ENCODE results near the gene DLG1.

Gene DLG1

DNA sequence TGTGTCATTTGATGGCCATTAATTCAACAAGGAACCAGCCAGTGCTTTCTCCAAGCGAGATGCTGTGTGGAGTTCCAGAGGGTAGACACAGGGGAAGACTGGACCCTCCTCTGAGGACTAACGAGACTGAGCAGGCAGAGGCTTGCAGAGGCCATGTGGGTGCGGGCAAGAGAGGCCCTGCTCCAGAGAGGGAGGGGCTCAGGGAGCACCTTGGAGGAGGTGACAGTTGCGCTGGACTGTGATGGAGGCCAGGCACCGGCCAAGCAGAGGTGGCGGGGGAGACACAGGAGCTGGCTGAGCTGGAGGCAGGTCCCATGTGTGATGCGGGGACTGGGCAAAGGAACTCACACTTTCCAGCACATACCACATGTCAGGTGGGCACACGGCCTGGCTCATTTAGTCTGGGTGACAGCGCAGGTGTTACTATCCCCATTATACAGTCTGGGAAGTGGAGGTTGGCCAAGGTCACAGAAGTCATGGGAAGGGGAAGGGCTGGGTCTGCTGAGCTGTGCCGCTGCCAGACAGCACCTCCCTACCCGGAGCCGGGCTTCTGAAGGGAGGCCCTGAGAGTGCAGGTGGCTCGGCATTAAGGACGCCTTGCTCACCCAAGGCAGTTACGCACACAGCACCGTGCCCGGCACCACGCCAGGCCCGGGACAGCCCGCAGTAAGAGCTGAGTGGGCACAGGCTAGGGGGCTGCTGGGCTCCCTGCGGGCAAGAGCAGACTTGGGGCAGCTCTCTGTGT, 272.5 kb downstream of the DLG1 start:
- TF ChIP-seq, protein P1, sequence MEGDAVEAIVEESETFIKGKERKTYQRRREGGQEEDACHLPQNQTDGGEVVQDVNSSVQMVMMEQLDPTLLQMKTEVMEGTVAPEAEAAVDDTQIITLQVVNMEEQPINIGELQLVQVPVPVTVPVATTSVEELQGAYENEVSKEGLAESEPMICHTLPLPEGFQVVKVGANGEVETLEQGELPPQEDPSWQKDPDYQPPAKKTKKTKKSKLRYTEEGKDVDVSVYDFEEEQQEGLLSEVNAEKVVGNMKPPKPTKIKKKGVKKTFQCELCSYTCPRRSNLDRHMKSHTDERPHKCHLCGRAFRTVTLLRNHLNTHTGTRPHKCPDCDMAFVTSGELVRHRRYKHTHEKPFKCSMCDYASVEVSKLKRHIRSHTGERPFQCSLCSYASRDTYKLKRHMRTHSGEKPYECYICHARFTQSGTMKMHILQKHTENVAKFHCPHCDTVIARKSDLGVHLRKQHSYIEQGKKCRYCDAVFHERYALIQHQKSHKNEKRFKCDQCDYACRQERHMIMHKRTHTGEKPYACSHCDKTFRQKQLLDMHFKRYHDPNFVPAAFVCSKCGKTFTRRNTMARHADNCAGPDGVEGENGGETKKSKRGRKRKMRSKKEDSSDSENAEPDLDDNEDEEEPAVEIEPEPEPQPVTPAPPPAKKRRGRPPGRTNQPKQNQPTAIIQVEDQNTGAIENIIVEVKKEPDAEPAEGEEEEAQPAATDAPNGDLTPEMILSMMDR (IDR thresholded peaks at IDR 0.05; ENCODE audit: insufficient read depth, missing control alignments) = no peak
- FAIRE-seq = no peak
- DNase-seq (ENCODE audit: insufficient read length, low spot score) = peak; percentile 11

DNA sequence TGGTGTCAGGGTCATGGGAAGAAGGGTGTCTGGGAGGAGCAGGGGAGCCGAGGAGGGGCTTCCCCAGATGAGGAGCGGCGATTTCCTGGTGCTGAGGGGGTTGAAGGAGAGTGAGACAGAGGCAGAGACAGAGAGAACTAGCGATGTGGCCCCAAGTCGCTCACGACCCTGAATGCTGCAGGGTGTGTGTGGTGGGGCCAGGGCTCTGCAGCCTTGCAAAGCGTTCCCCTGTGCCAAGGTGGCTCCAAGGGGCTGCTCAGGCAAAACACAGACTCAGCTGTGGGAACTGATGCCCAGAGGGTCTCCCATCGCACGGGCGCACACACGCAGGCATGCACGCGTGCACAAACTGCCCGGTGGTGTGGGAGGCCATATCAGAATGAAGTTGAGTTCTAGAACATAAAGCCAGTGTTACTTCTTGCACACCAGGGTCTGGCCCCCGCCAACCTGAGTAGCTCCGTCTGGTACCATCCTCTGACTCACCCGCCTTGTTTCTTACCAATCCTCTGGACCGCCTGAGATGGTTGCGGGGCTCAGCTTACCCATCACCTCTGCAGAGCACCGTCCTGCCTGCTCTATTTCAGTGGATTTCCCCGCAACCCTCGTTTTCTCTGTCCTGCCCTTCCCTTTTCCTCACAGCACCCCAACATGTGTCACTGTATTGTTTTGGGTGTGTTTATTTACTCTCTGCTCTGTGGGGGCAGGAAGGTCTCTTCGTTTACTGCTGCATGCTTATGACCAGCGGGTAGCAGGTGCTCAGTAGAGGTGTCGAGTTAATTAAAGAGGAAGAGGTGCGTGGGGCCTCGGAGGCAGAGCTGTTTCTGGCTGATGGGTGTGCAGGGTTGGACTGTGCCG, 273.3 kb downstream of the DLG1 start:
- FAIRE-seq = no peak
- TF ChIP-seq, protein P1 (IDR thresholded peaks at IDR 0.05; ENCODE audit: insufficient read depth, missing control alignments) = no peak
- DNase-seq (ENCODE audit: insufficient read length, low spot score) = peak; percentile 5

- TF ChIP-seq, protein P1 (IDR thresholded peaks at IDR 0.05; ENCODE audit: insufficient read depth, missing control alignments) = no peak
- no peak for DNase-seq (ENCODE audit: insufficient read length, low spot score)
- no peak for FAIRE-seq
Observed at GRCh38 chr3:197023998-197024651, 274.3 kb downstream of the DLG1 start.

GRCh38 chr3:197023241-197023997, 275.0 kb downstream of the DLG1 start:
- TF ChIP-seq, protein P1 (IDR thresholded peaks at IDR 0.05; ENCODE audit: insufficient read depth, missing control alignments) = no peak
- FAIRE-seq = no peak
- peak; percentile 19 for DNase-seq (ENCODE audit: insufficient read length, low spot score)

- TF ChIP-seq, protein P1 (IDR thresholded peaks at IDR 0.05; ENCODE audit: insufficient read depth, missing control alignments) = no peak
- DNase-seq (ENCODE audit: insufficient read length, low spot score) (peak; percentile 14), FAIRE-seq (no peak)
Observed at GRCh38 chr3:197022405-197023231, 275.8 kb downstream of the DLG1 start.
